COLO668 (cell line): Measurements from ENCODE around the gene C14orf119.

Experiments
- DNase-seq: peaks from one replicate; lab custom pipeline; 2025; ENCODE audit not compliant: unreplicated experiment; lab: John Stamatoyannopoulos, UW

C14orf119 gene

DNA sequence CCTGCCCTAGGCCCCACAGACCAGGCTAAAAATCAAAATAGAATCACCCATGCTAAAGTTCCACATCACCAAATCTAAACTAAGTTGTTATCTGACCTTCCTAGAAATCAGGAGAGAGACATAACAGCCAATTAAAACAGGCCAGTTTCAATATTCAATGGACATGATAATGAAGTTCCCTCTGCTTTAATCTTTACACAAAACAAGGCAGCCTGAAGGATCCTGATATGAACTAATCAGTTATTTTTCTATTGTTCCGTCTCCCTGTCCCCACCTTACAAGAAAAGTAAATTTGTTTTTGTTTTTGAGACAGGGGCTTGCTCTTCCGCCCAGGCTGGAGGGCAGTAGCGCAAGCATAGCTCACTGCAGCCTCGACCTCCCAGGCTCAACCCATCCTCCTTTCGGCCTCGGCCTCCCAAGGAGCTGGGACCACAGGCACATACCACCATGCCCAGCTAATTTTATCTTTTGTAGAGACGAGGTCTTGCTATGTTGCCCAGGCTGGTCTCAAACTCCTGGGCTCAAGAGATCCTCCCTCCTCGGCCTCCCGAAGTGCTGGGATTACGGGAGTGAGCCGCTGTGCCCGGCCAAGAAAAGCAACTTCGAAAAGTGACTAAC lies 29.1 kb downstream of the C14orf119 start:
- DNase-seq, result no peak

DNA sequence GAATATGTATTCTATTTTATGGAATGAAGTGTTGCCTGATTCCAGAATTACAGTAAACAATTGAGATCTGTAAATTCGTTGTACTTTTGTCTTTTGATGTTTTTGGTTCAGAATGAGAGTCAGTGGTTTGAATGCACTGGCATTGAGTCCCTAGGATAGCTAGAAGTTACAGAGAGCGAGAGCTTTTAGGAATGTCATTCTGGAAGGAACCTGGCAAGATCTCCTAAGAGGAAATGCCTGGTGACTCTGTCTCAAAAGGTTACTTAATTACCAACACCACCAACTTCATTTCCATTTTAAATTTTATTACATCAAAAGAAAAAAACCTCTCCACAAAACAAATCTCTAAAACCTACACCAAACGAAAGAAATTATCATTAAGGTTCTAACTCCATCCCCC lies 29.7 kb downstream of the C14orf119 start:
- DNase-seq, result no peak

DNA sequence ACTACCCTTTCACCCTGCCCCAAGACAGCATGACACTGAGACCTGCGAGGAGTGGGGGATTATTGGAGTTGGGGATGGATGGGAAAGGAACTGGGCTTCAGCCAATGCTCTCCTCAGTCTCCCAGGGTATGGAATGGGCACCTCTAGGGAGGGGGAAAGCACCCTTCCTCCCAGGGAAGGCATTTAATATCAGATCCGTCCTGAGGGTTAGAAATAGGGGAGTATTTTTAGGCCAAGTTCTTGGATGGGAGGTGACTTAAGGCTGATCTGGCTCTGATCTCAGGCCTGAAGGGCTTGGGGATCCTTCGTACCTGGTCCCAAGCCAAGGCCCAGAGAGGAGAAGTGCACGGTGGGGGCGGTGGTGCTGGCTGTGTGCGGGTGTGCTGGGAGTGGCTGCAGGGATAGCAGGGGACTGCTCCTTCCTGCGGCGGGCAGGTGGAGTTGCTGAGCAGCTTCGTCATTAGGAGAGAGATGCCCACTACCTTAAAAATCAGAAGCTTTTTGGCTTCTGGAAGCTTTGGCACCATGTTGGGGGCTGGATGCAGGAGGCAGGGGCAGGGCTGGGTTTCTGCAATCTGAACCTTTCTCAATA lies 30.7 kb downstream of the C14orf119 start:
- DNase-seq, result no peak

DNA sequence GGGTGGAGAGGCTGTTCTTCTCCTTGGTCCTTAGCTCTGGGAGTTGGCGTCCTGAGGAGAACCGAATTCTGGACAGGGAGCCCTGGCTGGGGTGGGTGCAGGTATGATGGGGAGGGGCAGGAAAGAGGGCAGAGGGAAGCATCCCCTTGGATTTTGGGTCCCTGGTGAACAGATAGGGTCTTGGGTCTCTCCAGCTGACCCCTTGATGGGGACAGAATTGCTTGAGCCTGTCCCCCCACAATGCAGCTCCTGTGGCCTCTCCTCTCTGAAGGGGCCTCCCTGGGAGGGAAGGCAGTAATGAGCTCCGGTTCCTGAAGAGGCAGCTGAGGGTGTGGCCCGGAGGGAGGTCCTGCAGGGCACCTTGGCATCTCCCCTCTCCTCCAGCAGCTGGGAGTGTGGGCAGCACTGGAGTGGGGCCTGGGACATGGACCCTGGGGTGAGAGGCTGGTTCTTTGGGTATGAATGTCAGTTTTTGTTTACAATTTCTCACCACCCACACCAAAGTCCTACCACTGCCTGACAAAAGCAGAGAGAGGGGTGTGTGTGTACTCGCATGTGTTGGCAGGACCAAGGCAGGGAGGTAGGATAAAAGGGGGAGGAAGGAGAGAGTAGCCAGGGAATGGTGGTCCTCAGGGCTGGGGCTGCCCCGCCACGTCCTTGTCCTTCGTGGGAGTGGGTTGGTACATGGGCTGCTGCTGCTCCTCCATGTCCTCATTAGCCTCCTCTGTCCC lies 31.4 kb downstream of the C14orf119 start:
- no peak for DNase-seq

DNA sequence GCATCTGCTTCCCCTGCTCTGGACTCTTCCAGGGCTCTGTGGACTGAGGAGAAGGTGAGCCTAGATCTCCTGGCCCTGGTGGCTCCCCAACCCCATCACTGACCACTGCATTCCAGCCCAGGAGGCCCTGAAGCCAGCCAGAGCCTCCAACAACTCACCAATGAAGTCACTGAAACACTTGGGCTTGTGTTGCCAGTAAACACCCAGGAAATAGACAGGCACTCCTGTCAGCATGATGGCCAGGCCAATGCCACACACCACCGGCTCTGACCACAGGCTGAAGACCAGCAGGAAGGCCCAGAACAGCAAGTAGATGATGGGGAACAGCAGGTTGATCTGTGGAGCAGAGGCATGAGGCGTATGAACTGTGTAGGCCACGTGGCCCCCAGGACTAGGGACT lies 32.6 kb downstream of the C14orf119 start:
- DNase-seq, result no peak

DNA sequence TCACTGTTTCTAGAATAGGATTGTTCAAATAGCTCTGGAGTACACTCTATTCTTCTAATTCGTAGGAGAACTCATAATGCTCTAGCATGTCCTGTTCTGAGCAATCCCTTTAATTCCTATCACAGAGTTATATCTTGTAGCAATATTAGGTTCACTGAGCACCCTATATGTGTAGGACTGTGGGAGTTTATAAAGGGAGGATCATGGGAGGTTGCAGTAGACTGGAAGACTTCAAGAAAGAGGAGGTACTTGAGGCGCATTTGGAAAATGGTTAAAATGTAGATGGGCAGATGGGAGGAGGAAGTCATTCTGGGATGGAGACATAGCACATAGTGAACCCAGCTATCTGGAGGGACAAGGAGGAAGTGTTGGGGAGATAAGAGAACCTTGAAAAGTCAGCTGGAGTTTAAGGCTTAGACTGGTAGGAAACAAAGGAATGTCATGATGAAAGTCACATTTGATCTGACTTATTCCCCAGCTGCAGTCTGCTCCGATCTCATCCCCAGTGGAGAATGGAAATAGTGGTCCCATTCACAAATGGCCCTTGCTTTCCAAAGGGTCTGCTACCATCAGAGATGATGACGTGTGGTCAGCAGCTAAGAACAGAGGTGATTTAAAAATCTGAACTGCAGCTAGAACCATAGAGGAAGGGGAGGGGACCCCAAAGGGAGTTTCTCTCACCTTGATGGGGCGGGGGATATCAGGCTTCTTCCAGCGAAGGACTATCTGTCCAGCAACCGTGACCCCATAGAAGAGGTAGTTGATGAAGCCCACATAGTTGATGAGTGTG lies 33.9 kb downstream of the C14orf119 start:
- no peak for DNase-seq

DNA sequence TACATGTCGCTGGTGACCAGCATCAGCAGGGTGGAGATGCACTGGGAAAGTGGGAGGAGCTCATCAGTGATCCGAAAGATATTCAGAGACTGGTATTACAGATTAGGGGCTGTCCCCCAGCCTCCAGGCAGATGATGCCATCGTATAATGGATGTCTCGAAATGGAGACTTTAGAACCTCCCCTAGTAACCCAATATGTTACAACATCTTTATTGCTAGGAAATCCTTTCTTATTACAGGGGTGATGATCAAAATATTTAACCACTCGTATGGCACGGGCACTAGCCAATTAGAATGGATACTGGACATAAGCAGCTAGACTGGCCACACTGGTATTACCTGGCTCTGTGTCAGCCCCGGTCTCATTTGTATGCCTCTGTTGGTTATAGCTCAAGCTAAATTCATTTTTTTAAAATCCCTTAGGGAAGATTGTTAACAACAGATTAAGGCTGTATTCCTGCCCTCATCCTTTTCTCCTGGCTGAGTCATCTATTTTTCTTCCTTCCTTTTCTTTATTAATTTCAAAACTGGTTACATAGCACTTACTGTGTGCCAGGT lies 34.5 kb downstream of the C14orf119 start:
- no peak for DNase-seq

DNA sequence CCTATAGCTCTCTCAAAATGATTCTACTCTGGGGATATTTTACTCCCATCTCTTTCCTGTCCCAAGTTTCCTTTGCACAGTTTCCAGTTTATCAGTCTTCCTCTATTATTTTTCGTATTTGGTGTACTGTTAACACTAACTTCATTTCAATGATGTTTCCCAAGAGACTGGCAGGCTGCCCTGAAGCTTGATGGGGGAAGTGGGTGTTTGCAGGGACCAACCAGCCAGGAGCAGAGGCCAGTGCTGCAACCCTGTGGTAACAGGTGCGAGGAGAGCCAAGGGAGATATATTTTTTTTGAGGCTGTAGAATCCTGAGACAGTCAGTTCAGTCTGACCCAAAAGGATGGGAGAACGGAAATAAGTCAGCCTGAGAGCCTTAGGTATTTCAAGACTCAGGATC lies 35.6 kb downstream of the C14orf119 start:
- no peak for DNase-seq

DNA sequence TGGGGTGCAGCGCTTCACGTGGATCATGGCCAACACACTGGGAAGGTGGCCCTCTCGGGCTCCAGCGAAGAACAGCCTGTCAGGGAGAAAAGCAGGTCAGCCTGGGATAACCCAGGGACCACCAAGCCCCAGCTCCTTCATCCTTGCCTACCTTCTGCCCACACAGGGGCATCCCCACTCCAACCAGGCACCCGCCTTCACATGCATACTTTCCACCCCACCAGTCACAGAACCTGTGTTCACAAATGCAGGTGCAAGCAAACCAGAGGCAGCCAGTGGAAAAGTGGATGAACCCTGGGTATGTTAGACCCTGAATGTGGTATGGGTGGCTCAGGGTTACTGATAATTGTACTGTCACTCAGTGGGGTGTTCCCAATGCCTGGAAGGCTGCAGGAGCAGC lies 36.2 kb downstream of the C14orf119 start:
- no peak for DNase-seq

DNA sequence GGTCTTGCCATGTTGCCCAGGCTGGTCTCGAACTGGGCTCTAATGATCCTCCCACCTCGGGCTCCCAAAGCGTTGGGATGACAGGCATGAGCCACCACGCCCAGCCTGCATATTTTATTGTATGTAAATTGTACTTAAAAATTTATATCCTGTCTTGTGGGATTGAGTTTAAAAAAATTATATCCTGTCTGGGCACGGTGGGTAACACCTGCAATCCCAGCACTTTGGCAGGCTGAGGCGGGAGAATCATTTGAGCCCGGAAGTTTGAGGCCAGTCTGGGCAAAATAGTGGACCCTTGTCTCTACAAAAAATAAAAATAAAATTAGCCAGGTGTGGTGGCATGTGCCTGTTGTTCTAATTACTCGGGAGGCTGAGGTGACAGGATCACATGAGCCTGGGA lies 37.7 kb downstream of the C14orf119 start:
- no peak for DNase-seq

DNA sequence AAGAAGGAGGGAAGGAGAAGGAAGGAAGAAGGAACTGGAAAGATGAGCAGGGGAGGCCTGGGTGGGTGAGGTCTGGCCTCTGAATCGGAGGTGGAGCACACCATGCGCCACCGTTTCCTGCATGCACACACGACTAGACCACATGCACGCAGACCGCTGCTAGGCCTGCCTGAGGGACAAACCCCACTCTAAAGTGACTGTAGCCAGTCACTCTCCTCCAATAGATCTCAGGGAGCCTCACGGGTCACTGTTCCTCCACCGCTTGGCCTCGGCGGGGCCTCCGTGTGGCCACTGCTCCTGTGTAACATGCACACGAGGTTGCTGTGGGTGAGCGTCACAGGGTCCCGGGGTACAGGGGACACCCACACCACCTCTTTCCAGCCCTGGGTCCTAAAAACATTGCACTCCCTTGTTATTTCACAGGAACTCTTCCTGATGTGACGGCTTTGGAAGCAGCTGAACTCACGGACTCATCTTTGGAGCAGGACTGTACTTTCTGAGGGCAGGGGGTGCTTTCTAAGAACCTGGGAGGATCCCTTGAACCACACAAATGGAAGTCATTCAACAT lies 41.3 kb downstream of the C14orf119 start:
- no peak for DNase-seq

DNA sequence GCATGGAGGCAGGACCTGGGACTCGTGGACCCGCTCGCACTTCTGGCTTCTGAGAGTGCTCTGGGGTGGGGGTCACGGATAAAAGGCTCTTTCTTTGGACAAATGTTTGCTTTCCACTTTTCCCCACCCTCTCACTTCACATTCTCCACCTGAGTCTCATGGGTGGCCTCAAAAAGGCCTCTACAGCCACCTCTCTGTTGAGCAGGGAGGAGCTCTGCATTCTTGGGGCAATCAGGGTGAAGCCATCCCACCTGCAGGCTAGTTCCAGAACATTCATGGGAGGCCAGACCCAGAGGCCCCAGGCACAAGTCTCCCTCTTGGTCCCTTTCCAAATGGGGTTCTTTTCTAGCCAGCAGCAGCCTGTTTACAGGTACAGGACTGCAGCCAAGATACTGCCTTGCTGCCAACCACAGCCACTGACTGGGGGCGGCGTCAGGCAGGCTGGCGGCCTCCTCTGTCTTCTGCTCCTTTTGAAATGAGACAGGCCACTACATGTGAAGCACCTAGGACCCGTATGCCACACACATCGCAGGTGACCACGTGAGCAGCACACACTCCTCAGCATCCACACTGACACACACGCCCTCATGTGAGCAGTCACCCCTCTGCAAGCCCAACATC lies 42.0 kb downstream of the C14orf119 start:
- no peak for DNase-seq

DNA sequence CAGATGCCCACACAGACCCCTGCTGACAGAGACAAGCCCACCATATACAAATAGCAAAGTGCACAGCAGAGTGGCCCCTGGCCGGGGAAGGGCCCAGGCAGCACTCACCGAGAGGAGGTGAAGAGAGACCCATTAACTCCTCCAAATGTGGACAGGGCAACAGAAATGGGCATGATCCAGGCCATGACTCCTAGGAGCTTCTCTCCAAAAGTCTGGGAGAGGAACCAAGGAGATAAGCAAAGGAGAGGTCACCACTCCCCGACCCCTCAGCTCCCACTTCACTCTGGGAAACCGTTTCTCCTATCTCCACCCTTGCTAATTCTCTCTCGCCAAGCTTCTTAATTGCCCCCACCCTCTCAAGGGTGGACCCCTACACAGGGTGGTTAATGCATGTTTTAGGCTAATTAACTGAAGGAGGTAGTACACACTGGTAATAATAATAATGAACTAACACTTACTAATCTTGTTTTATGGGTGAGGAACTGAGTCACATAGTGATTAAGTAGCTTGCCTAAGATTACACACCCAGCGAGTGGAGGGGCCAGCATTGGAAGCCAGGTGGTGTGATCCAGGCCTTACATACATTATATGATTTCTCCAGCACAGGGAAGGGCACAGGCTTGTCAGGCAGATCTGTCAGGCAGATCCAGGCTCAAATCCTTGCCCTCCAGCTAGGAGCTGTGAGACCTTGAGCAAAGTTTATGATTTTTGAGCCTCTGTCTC lies 42.7 kb downstream of the C14orf119 start:
- no peak for DNase-seq

DNA sequence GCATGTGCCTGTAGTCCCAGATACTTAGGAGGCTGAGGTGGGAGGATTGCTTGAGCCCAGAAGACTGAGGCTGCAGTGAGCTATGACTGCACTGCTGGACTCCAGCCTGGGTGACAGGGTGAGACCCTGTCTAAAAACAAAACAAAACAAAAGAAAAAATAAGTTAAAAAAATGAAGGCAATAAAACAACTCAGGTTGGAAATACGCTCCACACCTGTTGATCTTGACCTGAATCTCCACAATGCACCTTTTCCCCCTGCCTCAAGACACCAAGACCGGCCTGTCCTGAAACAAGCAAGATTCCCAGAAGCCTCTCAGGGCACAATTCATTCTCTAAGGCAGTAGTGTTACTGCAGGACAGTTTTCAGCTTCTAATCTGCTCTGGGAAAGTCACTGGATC lies 44.6 kb downstream of the C14orf119 start:
- no peak for DNase-seq

DNA sequence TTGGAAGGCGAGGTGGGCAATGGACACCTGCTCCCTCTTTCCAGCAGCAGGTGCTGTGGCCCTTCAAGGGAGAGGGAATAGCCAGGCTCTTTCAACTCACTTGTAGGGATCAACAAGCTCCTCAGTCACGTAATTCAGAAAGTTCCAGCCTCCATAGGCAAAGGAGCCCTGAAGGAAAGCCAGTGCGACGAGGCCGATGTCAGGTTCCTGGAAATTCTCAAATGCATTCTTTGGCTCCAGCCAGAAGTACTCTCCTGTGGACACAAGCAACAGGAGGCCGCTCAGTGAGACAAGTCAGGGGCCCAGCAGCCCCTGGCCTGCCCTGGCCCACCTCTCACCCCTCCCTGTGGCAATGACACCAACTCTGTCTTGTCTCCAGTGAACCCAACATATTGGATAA lies 45.1 kb downstream of the C14orf119 start:
- DNase-seq, result no peak

DNA sequence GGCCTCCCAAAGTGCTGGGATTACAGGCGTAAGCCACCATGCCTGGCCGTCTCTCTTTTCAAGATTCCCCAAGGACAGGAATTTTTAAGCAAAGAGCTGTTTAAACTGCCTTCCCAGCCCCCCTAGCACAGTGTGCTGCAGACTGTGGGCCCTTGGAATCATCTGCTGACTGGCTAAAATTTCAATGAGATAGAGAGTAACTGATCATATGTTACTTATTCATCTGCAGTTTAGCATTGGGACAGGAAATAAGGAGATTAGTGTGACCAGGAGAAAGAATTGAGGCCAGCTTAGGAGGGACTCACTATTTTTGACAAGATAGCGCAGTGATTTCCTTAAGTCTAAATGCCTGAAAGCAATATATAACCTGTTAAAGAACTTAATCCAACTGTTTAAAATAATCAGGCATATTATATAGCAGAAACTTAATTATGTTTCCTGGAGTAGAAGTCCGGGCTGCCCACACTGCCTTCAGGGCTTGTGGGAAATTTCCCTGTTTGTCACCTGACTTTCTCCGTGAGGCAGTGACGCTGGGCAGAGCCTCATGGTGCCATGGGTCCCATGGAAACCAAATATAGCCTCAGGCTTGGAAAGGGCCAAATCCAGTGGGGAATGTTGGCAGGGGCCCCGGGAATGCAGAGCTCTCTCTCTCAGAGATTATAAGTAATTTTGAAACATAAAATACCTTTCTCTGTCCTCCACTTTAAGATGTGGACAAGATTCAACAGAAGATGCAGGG lies 46.6 kb downstream of the C14orf119 start:
- DNase-seq, result no peak

DNA sequence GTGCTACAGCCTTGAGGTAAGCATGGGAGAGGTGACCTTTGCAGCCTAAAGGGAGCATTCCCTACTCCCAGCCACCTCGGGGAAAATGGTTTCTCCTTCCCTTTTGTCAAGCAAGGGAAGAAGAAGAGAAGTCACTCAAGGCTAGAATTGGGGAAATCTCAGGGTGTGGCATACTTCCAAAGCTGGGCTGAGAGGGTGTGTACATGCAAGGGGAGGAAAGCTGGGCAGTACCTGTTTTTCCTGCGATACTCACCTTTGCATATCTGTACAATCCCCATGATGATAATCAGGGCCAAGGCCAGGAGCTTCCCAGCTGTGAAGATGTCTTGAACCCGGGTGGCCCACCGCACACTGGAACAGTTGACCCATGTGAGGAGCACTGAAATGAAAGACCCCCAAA lies 47.5 kb downstream of the C14orf119 start:
- DNase-seq, result no peak

DNA sequence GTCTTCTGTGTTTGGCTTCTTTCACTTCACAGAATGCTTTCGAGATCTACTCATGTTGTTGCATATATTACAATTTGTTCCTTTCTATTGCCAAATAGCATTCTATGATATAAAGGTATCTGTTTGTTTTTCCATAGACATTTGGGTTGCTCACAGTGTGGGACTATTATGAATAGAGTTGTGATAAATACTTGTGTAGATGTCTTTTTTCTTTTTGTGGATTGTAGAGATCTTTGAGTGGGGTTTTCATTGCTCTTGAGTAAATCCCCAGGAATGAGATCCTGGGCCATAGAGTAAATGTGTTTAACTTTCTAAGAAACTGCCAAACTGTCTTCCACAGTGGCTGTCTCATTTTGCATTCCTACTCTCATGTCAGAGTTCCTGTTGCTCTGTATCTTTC lies 48.6 kb downstream of the C14orf119 start:
- DNase-seq, result no peak

DNA sequence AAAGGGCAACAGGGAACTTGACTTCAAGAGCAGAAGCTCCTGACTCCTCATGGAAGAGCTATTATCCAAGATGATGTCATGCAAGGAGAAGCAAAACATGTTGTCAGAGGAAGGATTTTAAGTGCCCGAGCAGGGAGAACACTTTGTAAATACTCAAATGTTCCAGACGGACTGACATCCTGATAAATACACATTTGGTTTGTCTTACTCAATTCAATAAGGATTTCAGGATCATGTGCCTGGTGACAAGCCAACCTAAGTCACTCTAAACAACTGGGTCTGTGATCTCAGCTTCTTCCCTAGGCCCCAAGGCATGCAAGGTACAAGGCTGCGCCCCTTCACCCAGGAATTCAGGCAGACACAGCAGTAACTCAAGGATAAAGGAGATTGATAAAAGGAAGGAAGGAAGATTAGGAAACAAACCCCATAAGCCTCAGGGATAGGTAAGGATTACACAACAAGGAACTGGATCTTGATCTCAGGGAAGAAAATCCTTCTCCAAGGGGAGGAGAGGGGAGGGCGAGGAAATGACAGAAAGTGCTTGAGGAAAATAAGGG lies 50.6 kb downstream of the C14orf119 start:
- DNase-seq, result no peak
